Fibroblast of pulmonary artery (primary cell): ENCODE measurements around the gene SLC35D2.
A peak's percentile ranks its signal among the peaks of the same experiment; 100 is the strongest.
"Not testable (repeated sequence)": the region's sequence is repeated elsewhere in the genome, so short reads cannot be mapped to it uniquely, and the experiment has no call there.

Source experiments
- DNase-seq: peaks from one replicate; pipeline ENCODE4 v3.0.0-alpha.2; 2010; ENCODE audit warnings: low read depth
- H3K4me3 ChIP-seq: replicated peaks from 2 replicates; pipeline ENCODE4 v1.5.1; 2011; ENCODE audit warnings: low read depth, mild to moderate bottlenecking, control low read depth, low read length, moderate library complexity
- CTCF ChIP-seq: IDR thresholded peaks from 2 replicates; pipeline ENCODE4 v1.5.1; 2011; ENCODE audit warnings: mild to moderate bottlenecking, control low read depth, low read length, inconsistent platforms; ENCODE audit errors: missing control alignments

The SLC35D2 gene

GRCh38 chr9:96340707-96341106 is 42.8 kb downstream of the SLC35D2 start:
- H3K4me3 ChIP-seq = no peak overlapping the region
- DNase-seq = no peak
- TF ChIP-seq CTCF = no peak

GRCh38 chr9:96338299-96338698 is 45.2 kb downstream of the SLC35D2 start:
- no peak overlapping the region for H3K4me3 ChIP-seq
- no peak for TF ChIP-seq CTCF
- DNase-seq = no peak

- no peak for DNase-seq
- H3K4me3 ChIP-seq = no peak overlapping the region
- TF ChIP-seq CTCF = no peak
Measured at GRCh38 chr9:96333958-96334357, 49.6 kb downstream of the SLC35D2 start.

- peak; percentile 41 for DNase-seq
- TF ChIP-seq CTCF = no peak
- H3K4me3 ChIP-seq = no peak overlapping the region
Measured at GRCh38 chr9:96331236-96331947, 52.1 kb downstream of the SLC35D2 start.

GRCh38 chr9:96327694-96328352 is 55.7 kb downstream of the SLC35D2 start:
- peak; percentile 76 for TF ChIP-seq CTCF
- peak; percentile 75 for DNase-seq
- H3K4me3 ChIP-seq = no peak overlapping the region

- TF ChIP-seq CTCF = no peak
- DNase-seq = no peak
- no peak overlapping the region for H3K4me3 ChIP-seq
Measured at GRCh38 chr9:96323169-96323568, 60.3 kb downstream of the SLC35D2 start.

GRCh38 chr9:96322736-96323135 is 60.8 kb downstream of the SLC35D2 start:
- DNase-seq, H3K4me3 ChIP-seq: not testable (repeated sequence)

GRCh38 chr9:96322210-96322609 is 61.3 kb downstream of the SLC35D2 start:
- not testable (repeated sequence) for H3K4me3 ChIP-seq, DNase-seq
